GM12891 (cell line): ENCODE results near the gene ARL11.

Experiments
- DNase-seq: peaks from one replicate; pipeline ENCODE4 v3.0.0; 2011; ENCODE audit warnings: low spot score; ENCODE audit not compliant: insufficient read length
- FAIRE-seq: peaks from 2 replicates; lab custom pipeline; 2011; peaks lifted over from hg19 to GRCh38; lab: Jason Lieb, UNC
- PAX5 ChIP-seq: IDR thresholded peaks from 2 replicates; pipeline ENCODE4 v1.6.1; 2011; ENCODE audit warnings: low read length, moderate library complexity, mild to moderate bottlenecking; ENCODE audit not compliant: insufficient read depth, severe bottlenecking
- POLR2A ChIP-seq: IDR thresholded peaks from 2 replicates; pipeline ENCODE4 v1.6.1; 2011; ENCODE audit warnings: low read depth, low read length, control low read depth
- POLR2AphosphoS5 ChIP-seq: IDR thresholded peaks from 2 replicates; pipeline ENCODE4 v1.6.1; 2011; ENCODE audit warnings: low read depth, low read length, control low read depth
- POU2F2 ChIP-seq: IDR thresholded peaks from 2 replicates; pipeline ENCODE4 v1.6.1; 2011; ENCODE audit warnings: low read depth, mild to moderate bottlenecking, control low read depth, low read length, moderate library complexity
- SPI1 ChIP-seq: IDR thresholded peaks from 2 replicates; pipeline ENCODE4 v1.6.1; 2011; ENCODE audit warnings: low read depth, low read length, control low read depth
- TAF1 ChIP-seq: IDR thresholded peaks from 2 replicates; pipeline ENCODE4 v1.6.1; 2011; ENCODE audit warnings: low read depth, low read length, control low read depth

Gene ARL11

GRCh38 chr13:49664606-49665005, 36.3 kb downstream of the ARL11 start:
- no peak for DNase-seq

DNA sequence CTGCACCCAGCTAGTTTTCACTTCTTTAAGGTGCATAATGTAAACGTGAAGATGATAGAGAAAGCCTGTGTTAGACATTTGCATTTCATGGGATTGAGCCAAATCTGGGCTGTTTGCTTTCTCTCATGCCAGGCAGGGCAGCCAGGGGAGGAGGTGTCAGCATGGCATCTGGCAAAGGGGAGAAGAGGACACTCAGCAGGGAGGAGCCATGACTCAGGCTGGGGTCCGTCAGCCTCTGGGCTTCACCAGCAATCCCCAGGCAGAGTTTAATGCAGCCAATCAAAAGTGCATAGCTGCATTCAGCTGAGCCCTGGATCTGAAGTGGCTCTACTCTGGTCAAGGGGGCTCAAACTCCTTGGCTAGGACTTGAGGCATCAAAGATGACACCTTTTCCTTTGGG, 39.5 kb downstream of the ARL11 start:
- no peak for DNase-seq
- no peak for FAIRE-seq
- TF ChIP-seq POLR2A = no peak

More at GRCh38 chr13:49664606-49665005, 36.3 kb downstream of the ARL11 start:
- FAIRE-seq = no peak
- TF ChIP-seq PAX5 = no peak
- no peak for TF ChIP-seq TAF1
- TF ChIP-seq POLR2AphosphoS5 = no peak
- TF ChIP-seq SPI1 = no peak
- TF ChIP-seq POU2F2 = no peak
- TF ChIP-seq POLR2A = no peak

- FAIRE-seq (peak; percentile 90), DNase-seq (no peak)
- no peak for TF ChIP-seq TAF1
- TF ChIP-seq POU2F2 = no peak
- TF ChIP-seq PAX5 = no peak
- TF ChIP-seq POLR2AphosphoS5 = no peak
- no peak for TF ChIP-seq POLR2A
These were observed 41.5 kb downstream of the ARL11 start for GRCh38 chr13:49669735-49670309.

- TF ChIP-seq SPI1 (no peak), POLR2AphosphoS5 (no peak), PAX5 (no peak)
- DNase-seq (no peak), FAIRE-seq (no peak)
These were observed 42.5 kb downstream of the ARL11 start for GRCh38 chr13:49670828-49671227.

DNA sequence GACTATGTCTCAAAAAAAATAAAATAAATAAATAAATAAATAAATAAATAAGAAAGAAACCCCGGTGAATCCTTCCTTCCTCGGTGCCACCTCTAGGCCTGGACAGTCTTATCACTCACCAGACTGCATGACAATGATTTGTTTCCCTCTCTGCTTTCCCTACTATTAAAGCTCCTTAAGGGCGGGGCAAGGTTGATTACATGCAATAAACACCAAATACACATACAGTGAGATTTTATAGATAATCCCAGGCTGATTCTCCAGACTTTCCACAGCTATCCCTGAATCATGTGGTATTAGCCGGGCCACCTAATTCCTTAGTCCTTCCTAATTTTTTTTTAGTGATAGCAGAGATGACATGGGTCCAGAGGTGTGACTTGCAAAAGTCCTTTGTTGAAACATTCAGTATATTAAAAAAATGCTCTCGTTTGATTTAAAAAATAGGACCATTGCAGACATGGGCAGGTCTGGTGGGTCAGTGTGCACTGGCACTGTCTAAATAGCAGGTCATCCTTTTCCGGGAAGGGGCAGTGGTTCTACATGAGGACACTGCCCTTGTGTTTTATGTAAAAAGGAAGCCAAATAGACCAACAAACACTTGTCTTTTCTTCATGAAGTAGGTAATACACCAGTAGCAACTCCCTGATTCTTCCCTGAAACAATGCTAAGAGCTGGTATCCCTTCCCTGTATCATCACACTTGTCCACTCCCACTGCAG, 48.4 kb downstream of the ARL11 start:
- DNase-seq (no peak), FAIRE-seq (no peak)
- TF ChIP-seq POLR2AphosphoS5 (no peak), POU2F2 (no peak), SPI1 (no peak), PAX5 (no peak), POLR2A (no peak), TAF1 (no peak)

GRCh38 chr13:49678191-49678914, 50.0 kb downstream of the ARL11 start:
- no peak for TF ChIP-seq POLR2AphosphoS5
- no peak for TF ChIP-seq TAF1
- TF ChIP-seq POU2F2 = no peak
- no peak for TF ChIP-seq SPI1
- no peak for TF ChIP-seq PAX5
- TF ChIP-seq POLR2A = no peak
- FAIRE-seq (no peak), DNase-seq (no peak)

DNA sequence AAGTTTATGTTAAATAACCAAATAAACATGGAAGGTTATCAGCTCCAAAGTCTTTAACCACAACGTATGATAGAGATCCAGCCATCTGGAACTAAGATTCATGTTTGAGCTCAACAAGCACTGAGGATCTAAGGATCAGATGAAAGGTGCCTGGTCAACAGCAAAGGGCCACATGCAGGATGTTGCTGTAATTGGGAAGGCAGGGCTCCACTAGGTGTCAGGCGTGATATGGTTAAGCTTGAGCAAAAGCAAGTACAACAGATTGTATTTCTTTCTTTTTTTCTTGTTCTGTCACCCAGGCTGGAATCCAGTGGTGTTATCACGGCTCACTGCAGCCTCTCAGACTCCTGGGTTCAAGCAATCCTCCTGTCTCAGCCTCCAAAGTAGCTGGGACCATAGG, 50.9 kb downstream of the ARL11 start:
- FAIRE-seq = no peak
- TF ChIP-seq PAX5 (no peak), TAF1 (no peak), POLR2AphosphoS5 (no peak), POU2F2 (no peak), POLR2A (no peak), SPI1 (no peak)
- DNase-seq = no peak

DNA sequence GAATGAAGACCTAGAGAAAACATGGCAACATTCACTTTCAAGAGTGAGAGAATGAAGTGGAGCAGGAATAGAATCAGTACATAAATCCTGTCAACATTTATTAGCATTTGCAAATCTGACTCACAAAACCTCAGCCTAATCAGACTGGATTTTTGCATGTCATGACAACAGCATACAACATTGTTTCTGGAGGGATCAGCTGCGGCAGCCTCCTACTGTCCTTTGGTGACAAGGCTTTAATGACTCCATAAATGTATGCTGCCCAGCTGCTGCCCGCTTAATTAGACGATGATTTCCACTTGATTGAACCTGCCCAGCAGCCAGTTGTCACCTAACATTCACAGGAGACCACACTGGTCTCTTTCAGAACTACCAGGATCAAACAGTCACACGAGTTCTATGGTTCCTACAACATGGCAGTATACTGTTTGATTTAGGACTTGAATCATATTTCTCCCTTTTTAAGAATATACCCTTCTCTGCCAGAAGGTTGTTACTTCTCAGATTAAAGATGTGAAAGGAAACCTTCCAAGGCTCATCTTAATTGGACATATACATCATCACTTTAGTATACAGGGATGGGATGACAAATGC, 53.6 kb downstream of the ARL11 start:
- no peak for FAIRE-seq
- TF ChIP-seq POLR2AphosphoS5 (no peak), SPI1 (no peak), POLR2A (no peak), PAX5 (no peak), TAF1 (no peak), POU2F2 (no peak)
- no peak for DNase-seq
